Tibial artery (tissue), 4 donors: Measurements from ENCODE around the gene FAM193A.

ENCODE experiments used
- DNase-seq, 2 donors: peaks; one replicate each; pipeline ENCODE4 v3.0.0-alpha.2; 2019
- H3K27ac ChIP-seq, 2 donors: fragments of 200-600 bp; sonication (generic) in 1 of 2; 1 replicate in 1 of 2; 2 replicates in 1 of 2; pipeline ENCODE4 v1.5.1; 2018 to 2019; ENCODE audit warnings: mild to moderate bottlenecking in 1 of 2
- H3K27me3 ChIP-seq, 2 donors: fragments of 200-600 bp; sonication (generic) in 1 of 2; one replicate each; pipeline versions ENCODE4 v1.5.1 to v1.6.0; 2016 to 2019
- H3K36me3 ChIP-seq, 3 donors: fragments of 200-600 bp; sonication (generic) in 2 of 3; one replicate each; pipeline ENCODE4 v1.5.1; 2016 to 2019; ENCODE audit warnings: mild to moderate bottlenecking in 2 of 3
- H3K4me1 ChIP-seq, 4 donors: fragments of 200-600 bp; sonication (generic) in 2 of 4; 1 replicate in 3 of 4; 2 replicates in 1 of 4; pipeline ENCODE4 v1.5.1; 2016 to 2019
- H3K4me3 ChIP-seq, 2 donors: fragments of 200-600 bp; sonication (generic) in 1 of 2; 1 replicate in 1 of 2; 2 replicates in 1 of 2; pipeline ENCODE4 v1.5.1; 2018 to 2019; ENCODE audit warnings: mild to moderate bottlenecking in 2 of 2
- H3K9me3 ChIP-seq, 3 donors: fragments of 200-600 bp; sonication (generic) in 1 of 3; one replicate each; pipeline ENCODE4 v1.5.1; 2016 to 2019
- CTCF ChIP-seq, 2 experiments: fragments of 200-600 bp in 1 of 2; fragments of 450-650 bp in 1 of 2; IDR thresholded peaks; one replicate each; pipeline ENCODE4 v1.5.1; 2017 to 2019; ENCODE audit warnings: antibody characterized with exemption in 2 of 2, mild to moderate bottlenecking in 1 of 2, moderate library complexity in 1 of 2
- intact Hi-C: fragments of 100-400 bp; cut with DNase I; formaldehyde crosslinking; loops from one replicate; pipeline ENCODE4 v1.15.0; 2023; ENCODE audit warnings: low total_unique reads

FAM193A gene

GRCh38 chr4:2649604-2650114 is 113.2 kb downstream of the FAM193A start:
- H3K36me3 ChIP-seq = peaks cover 41 to 68% (median 57%) of the 10 kb centered on the region in 3 donors
- H3K27me3 ChIP-seq = no peaks in the 10 kb centered on the region
- H3K27ac ChIP-seq = no peak overlapping the region
- no peak for TF ChIP-seq CTCF (IDR thresholded peaks at IDR 0.05)
- no peak overlapping the region for H3K4me3 ChIP-seq
- H3K4me1 ChIP-seq = no peaks in the 10 kb centered on the region
- no peaks in the 10 kb centered on the region for H3K9me3 ChIP-seq
- intact Hi-C loops = no loop called here
- no peak for DNase-seq

- H3K27ac ChIP-seq = no peak overlapping the region
- no peak for DNase-seq
- no peaks in the 10 kb centered on the region for H3K27me3 ChIP-seq
- no peaks in the 10 kb centered on the region for H3K4me1 ChIP-seq
- H3K4me3 ChIP-seq = no peak overlapping the region
- intact Hi-C loops = no loop called here
- no peaks in the 10 kb centered on the region for H3K9me3 ChIP-seq
- peaks cover 41 to 67% (median 59%) of the 10 kb centered on the region in 3 donors for H3K36me3 ChIP-seq
- no peak for TF ChIP-seq CTCF (IDR thresholded peaks at IDR 0.05)
Measured at GRCh38 chr4:2650276-2650675, 113.8 kb downstream of the FAM193A start.

- DNase-seq = no peak
- no peaks in the 10 kb centered on the region for H3K27me3 ChIP-seq
- no peaks in the 10 kb centered on the region for H3K9me3 ChIP-seq
- H3K36me3 ChIP-seq = peaks cover 36 to 70% (median 65%) of the 10 kb centered on the region in 3 donors
- no peak for TF ChIP-seq CTCF (IDR thresholded peaks at IDR 0.05)
- H3K4me3 ChIP-seq = no peak overlapping the region
- H3K27ac ChIP-seq = no peak overlapping the region
- intact Hi-C loops = no loop called here
- no peaks in the 10 kb centered on the region for H3K4me1 ChIP-seq
Measured at GRCh38 chr4:2651546-2651945, 115.1 kb downstream of the FAM193A start.

- H3K36me3 ChIP-seq = peaks cover 31 to 70% (median 60%) of the 10 kb centered on the region in 3 donors
- no peaks in the 10 kb centered on the region for H3K27me3 ChIP-seq
- no peak for TF ChIP-seq CTCF (IDR thresholded peaks at IDR 0.05)
- no peak overlapping the region for H3K27ac ChIP-seq
- intact Hi-C loops = no loop called here
- no peaks in the 10 kb centered on the region for H3K9me3 ChIP-seq
- H3K4me1 ChIP-seq = no peaks in the 10 kb centered on the region
- no peak for DNase-seq
- no peak overlapping the region for H3K4me3 ChIP-seq
Measured at GRCh38 chr4:2651998-2652397, 115.6 kb downstream of the FAM193A start.

DNA sequence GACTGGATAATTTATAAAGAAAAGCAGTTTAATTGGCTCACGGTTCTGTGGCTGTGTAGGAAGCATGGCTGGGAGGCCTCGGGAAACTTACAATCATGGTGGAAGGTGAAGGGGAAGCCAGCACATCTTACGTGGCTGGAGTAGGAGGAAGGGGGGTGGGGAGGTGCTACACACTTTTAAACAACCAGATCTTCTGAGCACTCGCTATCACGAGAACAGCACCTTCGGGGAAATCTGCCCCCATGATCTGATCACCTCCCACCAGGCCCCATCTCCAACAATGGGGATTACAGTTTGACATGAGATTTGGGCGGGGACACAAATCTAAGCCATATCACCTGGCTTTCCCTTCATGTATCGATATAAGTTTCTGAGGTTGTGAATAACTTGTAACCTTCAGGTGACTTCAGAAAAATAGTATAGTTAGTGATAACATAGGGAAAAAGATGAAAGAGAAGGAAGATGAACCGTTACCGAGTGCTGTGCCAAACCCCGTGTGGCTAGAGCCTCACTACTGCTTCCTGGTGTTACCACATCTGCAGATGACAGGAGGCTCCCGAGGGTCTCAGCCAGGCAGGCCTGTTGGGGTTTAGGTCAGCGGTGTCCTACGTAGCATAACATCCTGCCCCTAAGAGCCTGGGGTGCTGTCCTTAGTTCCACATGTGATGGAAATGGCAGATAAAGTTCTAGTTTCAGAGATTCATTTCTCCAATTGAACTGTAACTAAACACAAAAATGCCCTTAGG is 116.1 kb downstream of the FAM193A start:
- H3K36me3 ChIP-seq = peaks cover 26 to 64% (median 57%) of the 10 kb centered on the region in 3 donors
- no peak for TF ChIP-seq CTCF (IDR thresholded peaks at IDR 0.05)
- DNase-seq = no peak

More for the DNA sequence above, 116.1 kb downstream of the FAM193A start:
- Histone ChIP-seq H3K4me1 (no peaks in the 10 kb centered on the region), H3K4me3 (no peak overlapping the region), H3K27ac (no peak overlapping the region), H3K9me3 (no peaks in the 10 kb centered on the region), H3K27me3 (no peaks in the 10 kb centered on the region)
- intact Hi-C loops = no loop called here
